T-helper 17 cell (primary cell): Measurements from ENCODE around the gene XRCC5. TPM values are rescaled to one million over a fixed set of nuclear protein-coding genes. Genes with fewer than 3 reads are reported as not detected.
"Not testable (repeated sequence)": the region's sequence is repeated elsewhere in the genome, so short reads cannot be mapped to it uniquely, and the experiment has no call there.

Source experiments
- ATAC-seq: fragments of 150-1000 bp; cut with Tn5 transposase; 2 replicates; pipeline ENCODE4 v1.10.0; 2021; ENCODE audit warnings: mild to moderate bottlenecking, moderate library complexity
- DNase-seq, 3 donors: peaks; one replicate each; pipeline versions ENCODE4 v3.0.0 to v3.0.0-alpha.2; 2020 to 2021
- H3K9me3 ChIP-seq: one replicate; pipeline ENCODE4 v1.7.0; 2013; ENCODE audit warnings: low read length, mild to moderate bottlenecking; ENCODE audit not compliant: control insufficient read depth, poor library complexity, severe bottlenecking
- H3K27ac Mint-ChIP-seq: one replicate; pipeline ENCODE4 v1.8.0; 2022; ENCODE audit warnings: mild to moderate bottlenecking, moderate library complexity, mixed read lengths
- H3K27me3 Mint-ChIP-seq: one replicate; pipeline ENCODE4 v1.8.0; 2022; ENCODE audit warnings: mixed read lengths
- H3K36me3 Mint-ChIP-seq: one replicate; pipeline ENCODE4 v1.8.0; 2022; ENCODE audit warnings: low read depth, mixed read lengths
- H3K4me1 Mint-ChIP-seq: one replicate; pipeline ENCODE4 v1.8.0; 2022; ENCODE audit warnings: mild to moderate bottlenecking, mixed read lengths
- H3K4me3 Mint-ChIP-seq: one replicate; pipeline ENCODE4 v1.8.0; 2022; ENCODE audit warnings: mild to moderate bottlenecking, moderate library complexity, mixed read lengths
- total RNA-seq, 4 donors: library from RNA in 2 of 4; stranded (reverse) in 2 of 4; gene quantifications; one replicate each; pipeline ENCODE4 v1.2.3 and lab custom pipeline; 2022 to 2026

XRCC5 gene
- total RNA-seq, 2 donors from 2014 or later: 151 to 161 TPM

- H3K27ac Mint-ChIP-seq: no peak overlapping the region
- no peak overlapping the region for H3K4me3 Mint-ChIP-seq
- ATAC-seq (no peak), DNase-seq (no peak)
- H3K9me3 ChIP-seq: no peaks in the 10 kb centered on the region
- H3K4me1 Mint-ChIP-seq: peaks cover 38% of the 10 kb centered on the region
- H3K36me3 Mint-ChIP-seq: no peaks in the 10 kb centered on the region
- H3K27me3 Mint-ChIP-seq: no peaks in the 10 kb centered on the region
These were observed 30.4 kb upstream of the XRCC5 start for GRCh38 chr2:216078776-216079175.

- H3K4me3 Mint-ChIP-seq: peak overlapping the region; percentile 43
- peaks cover 39% of the 10 kb centered on the region for H3K4me1 Mint-ChIP-seq
- H3K9me3 ChIP-seq, DNase-seq, H3K36me3 Mint-ChIP-seq, H3K27me3 Mint-ChIP-seq, H3K27ac Mint-ChIP-seq, ATAC-seq: not testable (repeated sequence)
These were observed 29.1 kb upstream of the XRCC5 start for GRCh38 chr2:216080048-216080447.

- ATAC-seq (no peak), DNase-seq (no peak)
- peaks cover 2% of the 10 kb centered on the region for H3K36me3 Mint-ChIP-seq
- H3K27me3 Mint-ChIP-seq: no peaks in the 10 kb centered on the region
- H3K27ac Mint-ChIP-seq: peak overlapping the region; percentile 98
- H3K4me1 Mint-ChIP-seq: peaks cover 34% of the 10 kb centered on the region
- peak overlapping the region; percentile 99 for H3K4me3 Mint-ChIP-seq
- no peaks in the 10 kb centered on the region for H3K9me3 ChIP-seq
These were observed 28.1 kb upstream of the XRCC5 start for GRCh38 chr2:216081012-216081411.

DNA sequence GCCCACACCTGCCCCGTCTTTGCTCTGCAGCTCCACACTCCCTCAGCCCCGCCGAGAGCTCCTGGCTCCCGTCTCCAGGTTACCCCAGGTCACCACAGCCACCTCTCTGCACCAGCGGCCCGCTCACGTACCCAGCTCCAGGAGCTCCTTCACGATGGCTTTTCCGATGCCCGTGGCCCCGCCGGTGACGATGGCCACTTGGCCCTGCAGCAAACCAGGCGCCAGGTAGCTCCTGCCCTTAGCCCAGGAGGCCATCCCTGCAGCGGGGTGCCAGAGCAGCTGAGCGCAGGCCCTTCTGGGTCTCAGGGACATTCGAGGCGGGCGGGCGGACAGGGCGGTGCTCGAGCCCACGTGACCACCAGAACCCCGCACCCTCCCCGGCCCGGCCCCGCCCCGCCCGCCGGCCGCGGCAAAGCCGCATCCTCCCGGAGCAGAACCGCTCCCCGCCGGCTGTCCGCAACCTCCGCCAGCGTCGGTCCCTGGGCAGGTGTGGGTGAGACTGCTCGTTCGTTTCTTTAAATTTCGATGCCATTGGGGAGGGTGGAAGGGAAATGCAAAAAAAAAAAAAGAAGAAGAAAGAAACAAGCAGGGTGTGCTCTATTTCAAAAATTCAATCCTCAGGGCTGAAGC lies 27.5 kb upstream of the XRCC5 start, which contains the start of the genes PECR and TMEM169:
Gene PECR (minus strand): TSS at position 323 of the 630 bp plus-strand sequence. CDS start 68 bp downstream, at position 255.
Gene TMEM169 (plus strand): TSS at position 433 of the 630 bp plus-strand sequence. CDS start 14,045 bp downstream, outside the sequence.
- no peaks in the 10 kb centered on the region for H3K9me3 ChIP-seq
- DNase-seq (peak; percentile 44 to 72 (median 68)), ATAC-seq (peak; percentile 90)
- peak within 1 kb of the TSS; percentile 99 for H3K4me3 Mint-ChIP-seq
- H3K36me3 Mint-ChIP-seq: peaks cover 2% of the 10 kb centered on the region
- no peaks in the 10 kb centered on the region for H3K27me3 Mint-ChIP-seq
- peaks cover 34% of the 10 kb centered on the region for H3K4me1 Mint-ChIP-seq
- peak within 1 kb of the TSS; percentile 98 for H3K27ac Mint-ChIP-seq

DNA sequence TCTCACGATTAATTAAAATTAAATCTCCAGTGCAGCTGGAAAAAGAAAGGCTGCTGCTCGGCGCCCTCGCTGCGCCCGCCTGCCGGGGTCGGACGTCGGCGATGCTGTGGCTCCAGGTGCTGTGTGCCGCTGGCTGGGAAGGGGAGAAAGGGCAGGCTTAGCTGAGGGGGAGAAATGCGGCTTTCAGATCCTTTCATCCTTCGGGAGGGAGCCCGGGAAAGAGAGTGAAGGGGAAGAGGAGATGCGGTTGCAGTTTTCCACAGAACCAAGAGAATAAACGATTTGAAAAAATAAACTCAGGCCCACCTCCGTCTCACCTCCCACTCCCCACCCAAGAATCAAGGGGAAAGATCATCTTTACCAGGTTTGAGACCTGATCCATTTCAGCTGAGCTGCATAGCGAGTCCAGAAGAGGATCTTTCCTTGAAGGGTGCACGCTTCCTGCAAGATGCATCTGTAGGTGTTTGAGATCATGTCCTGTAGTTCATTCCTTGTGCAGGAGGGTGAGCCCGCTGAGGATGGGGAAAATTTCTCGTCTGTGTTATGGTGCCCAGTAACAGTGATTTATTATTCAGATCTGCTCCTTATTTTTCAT lies 26.9 kb upstream of the XRCC5 start:
- peak overlapping the region; percentile 98 for H3K27ac Mint-ChIP-seq
- H3K9me3 ChIP-seq: no peaks in the 10 kb centered on the region
- peak; percentile 24 for ATAC-seq

GRCh38 chr2:216082805-216083204 lies 26.3 kb upstream of the XRCC5 start:
- Mint-ChIP-seq H3K4me3 (peak overlapping the region; percentile 99), H3K27me3 (no peaks in the 10 kb centered on the region), H3K4me1 (peaks cover 37% of the 10 kb centered on the region), H3K36me3 (peaks cover 2% of the 10 kb centered on the region), H3K27ac (peak overlapping the region; percentile 98)
- ATAC-seq: no peak
- DNase-seq: no peak
- H3K9me3 ChIP-seq: no peaks in the 10 kb centered on the region

More for the DNA sequence above, 26.9 kb upstream of the XRCC5 start:
- peak overlapping the region; percentile 99 for H3K4me3 Mint-ChIP-seq
- DNase-seq: no peak
- H3K4me1 Mint-ChIP-seq: peaks cover 37% of the 10 kb centered on the region
- no peaks in the 10 kb centered on the region for H3K27me3 Mint-ChIP-seq
- peaks cover 2% of the 10 kb centered on the region for H3K36me3 Mint-ChIP-seq

- no peaks in the 10 kb centered on the region for H3K9me3 ChIP-seq
- Mint-ChIP-seq H3K4me1 (peaks cover 37% of the 10 kb centered on the region), H3K27me3 (no peaks in the 10 kb centered on the region), H3K27ac (peak overlapping the region; percentile 98), H3K4me3 (peak overlapping the region; percentile 94), H3K36me3 (peaks cover 2% of the 10 kb centered on the region)
- ATAC-seq (no peak), DNase-seq (no peak)
These were observed 25.5 kb upstream of the XRCC5 start for GRCh38 chr2:216083464-216084281.

DNA sequence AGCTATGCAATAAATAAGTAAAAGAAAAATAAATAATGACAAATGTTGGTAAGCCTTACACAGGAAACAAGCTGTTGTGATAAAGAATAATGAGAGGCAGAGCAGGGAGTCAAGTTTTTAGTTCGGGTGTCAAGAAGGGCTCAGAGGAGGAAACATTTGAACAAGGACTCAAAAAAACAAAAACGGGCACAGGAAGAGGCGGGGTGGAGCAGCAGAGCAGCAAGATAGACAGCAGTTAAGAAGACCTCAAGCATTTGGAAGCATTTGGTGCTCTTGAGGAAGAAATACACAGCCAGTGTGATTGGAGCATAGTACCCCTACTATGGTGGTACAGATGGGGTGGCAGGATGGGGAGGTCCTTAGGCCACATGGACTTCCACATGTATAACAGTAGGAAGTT lies 24.6 kb upstream of the XRCC5 start:
- Mint-ChIP-seq H3K27ac (peak overlapping the region; percentile 98), H3K4me3 (peak overlapping the region; percentile 94), H3K4me1 (peaks cover 40% of the 10 kb centered on the region), H3K27me3 (no peaks in the 10 kb centered on the region), H3K36me3 (peaks cover 2% of the 10 kb centered on the region)
- no peak for DNase-seq
- H3K9me3 ChIP-seq: no peaks in the 10 kb centered on the region
- no peak for ATAC-seq

DNA sequence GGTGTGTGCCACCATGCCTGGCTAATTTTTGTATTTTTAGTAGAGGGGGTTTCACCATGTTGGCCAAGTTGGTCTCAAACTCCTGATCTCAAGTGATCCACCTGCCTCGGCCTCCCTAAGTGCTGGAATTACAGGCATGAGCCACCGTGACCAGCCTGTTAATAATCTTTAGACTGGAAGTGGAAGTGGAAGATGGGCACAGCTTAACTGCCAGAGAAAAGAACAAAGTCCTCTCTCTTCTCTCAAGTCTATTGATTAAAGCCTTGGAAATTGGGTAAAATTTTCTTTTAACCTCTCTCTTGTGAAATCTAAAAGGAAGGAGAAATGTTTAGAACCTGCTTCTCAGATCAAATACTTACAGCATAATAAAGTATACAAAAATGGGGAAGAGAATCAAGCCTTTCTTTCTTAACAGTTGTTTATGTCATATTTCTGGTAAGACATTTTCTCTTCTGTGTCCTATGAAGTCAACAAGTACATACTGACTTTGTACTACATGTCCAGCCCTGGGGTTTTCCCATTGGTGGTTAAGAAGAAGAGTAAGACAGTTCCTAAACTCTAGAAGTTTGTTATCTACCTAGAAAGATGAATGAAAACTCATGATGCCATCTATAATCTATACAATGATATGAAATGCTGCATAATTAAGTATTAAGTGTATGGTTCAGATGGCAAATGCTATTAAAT lies 22.8 kb upstream of the XRCC5 start:
- peak overlapping the region; percentile 8 for H3K27ac Mint-ChIP-seq
- DNase-seq (no peak), ATAC-seq (no peak)
- H3K4me1 Mint-ChIP-seq: peaks cover 36% of the 10 kb centered on the region
- H3K36me3 Mint-ChIP-seq: peaks cover 2% of the 10 kb centered on the region
- H3K9me3 ChIP-seq: no peaks in the 10 kb centered on the region
- no peaks in the 10 kb centered on the region for H3K27me3 Mint-ChIP-seq
- H3K4me3 Mint-ChIP-seq: peak overlapping the region; percentile 22

DNA sequence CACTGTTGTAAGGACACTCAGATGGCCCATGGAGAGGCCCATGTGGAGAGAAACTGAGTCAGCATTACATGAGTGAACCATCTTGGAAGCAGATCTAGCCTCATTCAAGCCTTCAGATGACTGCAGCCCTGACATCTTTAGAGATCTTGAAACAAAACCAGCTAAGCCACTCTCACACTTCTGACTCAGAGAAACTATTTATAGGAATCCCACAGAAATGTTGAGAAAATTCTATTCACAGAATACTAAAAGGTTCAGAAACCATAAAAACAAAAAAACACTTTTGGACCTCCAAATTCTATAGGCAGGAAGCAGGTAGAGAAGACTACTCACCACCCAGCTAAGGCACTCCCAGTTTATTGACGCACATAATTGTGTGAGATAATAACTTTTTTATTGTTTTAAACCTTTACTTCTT lies 18.8 kb upstream of the XRCC5 start:
- H3K4me1 Mint-ChIP-seq: peaks cover 6% of the 10 kb centered on the region
- DNase-seq: no peak
- no peak for ATAC-seq
- H3K9me3 ChIP-seq: no peaks in the 10 kb centered on the region
- H3K36me3 Mint-ChIP-seq: no peaks in the 10 kb centered on the region
- no peaks in the 10 kb centered on the region for H3K27me3 Mint-ChIP-seq
- no peak overlapping the region for H3K4me3 Mint-ChIP-seq
- no peak overlapping the region for H3K27ac Mint-ChIP-seq

DNA sequence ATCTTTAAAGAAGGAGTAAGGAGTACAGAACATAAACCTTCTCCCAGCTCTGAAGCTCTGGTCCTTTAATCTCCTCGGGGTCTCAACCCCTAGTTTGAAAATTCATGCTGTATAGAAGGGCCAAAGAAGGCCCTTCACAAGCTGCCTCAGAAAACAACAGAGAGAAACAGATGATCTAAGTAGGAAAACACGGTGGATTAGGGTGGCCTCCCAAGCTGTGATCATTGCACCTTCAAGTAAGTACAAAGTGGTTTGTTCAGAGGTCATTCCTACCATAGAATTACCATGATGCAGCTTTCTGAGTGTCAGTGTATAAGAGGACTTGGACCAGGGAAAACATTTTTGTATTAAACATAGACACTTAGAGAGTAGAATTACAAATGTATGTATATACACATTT lies 16.5 kb upstream of the XRCC5 start:
- Mint-ChIP-seq H3K4me3 (no peak overlapping the region), H3K4me1 (peaks cover 3% of the 10 kb centered on the region), H3K27ac (no peak overlapping the region), H3K36me3 (no peaks in the 10 kb centered on the region), H3K27me3 (no peaks in the 10 kb centered on the region)
- no peak for DNase-seq
- ATAC-seq: no peak
- no peaks in the 10 kb centered on the region for H3K9me3 ChIP-seq

- H3K9me3 ChIP-seq: no peaks in the 10 kb centered on the region
- ATAC-seq: no peak
- Mint-ChIP-seq H3K4me1 (no peaks in the 10 kb centered on the region), H3K36me3 (no peaks in the 10 kb centered on the region), H3K27me3 (no peaks in the 10 kb centered on the region), H3K4me3 (no peak overlapping the region), H3K27ac (no peak overlapping the region)
- DNase-seq: no peak
These were observed 14.4 kb upstream of the XRCC5 start for GRCh38 chr2:216094701-216095100.
